SK-N-MC (cell line): ENCODE results near the gene NLGN1.

ENCODE experiments used
- DNase-seq: peaks from one replicate; pipeline ENCODE4 v3.0.0-alpha.2; 2011; ENCODE audit warnings: low read depth, low spot score
- H3K27ac ChIP-seq: fragments of 200-600 bp; sonication (generic); 2 replicates; pipeline ENCODE4 v1.5.1; 2016; ENCODE audit warnings: mixed run types
- H3K36me3 ChIP-seq: fragments of 200-600 bp; sonication (generic); 2 replicates; pipeline ENCODE4 v1.6.1; 2017; ENCODE audit warnings: antibody characterized with exemption, low read length, mixed read lengths; ENCODE audit not compliant: insufficient read depth
- H3K4me3 ChIP-seq: fragments of 200-600 bp; sonication (generic); 2 replicates; pipeline ENCODE4 v1.5.1; 2016
- H3K9ac ChIP-seq: fragments of 200-600 bp; sonication (generic); 2 replicates; pipeline ENCODE4 v1.8.0; 2017; ENCODE audit warnings: mixed run types, mixed read lengths; ENCODE audit not compliant: insufficient read length
- H3K9me3 ChIP-seq: fragments of 200-600 bp; sonication (generic); 2 replicates; pipeline ENCODE4 v1.6.1; 2017; ENCODE audit warnings: low read depth, mild to moderate bottlenecking, antibody characterized with exemption, low read length, moderate library complexity, mixed read lengths
- EZH2 ChIP-seq: fragments of 200-600 bp; sonication (generic); IDR thresholded peaks from one replicate; pipeline ENCODE4 v1.6.1; 2017; ENCODE audit warnings: antibody characterized with exemption
- FOXP2 ChIP-seq: optimal IDR thresholded peaks from 2 replicates; pipeline ENCODE3; 2011; ENCODE audit warnings: mild to moderate bottlenecking, moderate library complexity; ENCODE audit not compliant: insufficient read depth; ENCODE audit errors: extremely low read length, control extremely low read depth
- POLR2AphosphoS5 ChIP-seq: IDR thresholded peaks from 2 replicates; pipeline ENCODE4 v1.6.1; 2012; ENCODE audit warnings: mild to moderate bottlenecking, low read depth, low read length, borderline replicate concordance

NLGN1 gene

GRCh38 chr3:173750095-173750494 lies 352.6 kb downstream of the NLGN1 start:
- DNase-seq, result no peak
- Histone ChIP-seq H3K27ac (peak overlapping the region; percentile 2; the same call in 1 of the 2 replicates), H3K9ac (no peak overlapping the region), H3K9me3 (no peaks in the 10 kb centered on the region), H3K36me3 (no peaks in the 10 kb centered on the region), H3K4me3 (no peak overlapping the region)
- TF ChIP-seq EZH2 (no peak), FOXP2 (no peak), POLR2AphosphoS5 (no peak)

- Histone ChIP-seq H3K9me3 (no peaks in the 10 kb centered on the region), H3K9ac (no peak overlapping the region), H3K36me3 (no peaks in the 10 kb centered on the region), H3K27ac (peak overlapping the region; percentile 2; the same call in 1 of the 2 replicates), H3K4me3 (no peak overlapping the region)
- DNase-seq, result no peak
- TF ChIP-seq POLR2AphosphoS5 (no peak), EZH2 (no peak), FOXP2 (no peak)
Observed at GRCh38 chr3:173750591-173750990, 353.0 kb downstream of the NLGN1 start.

GRCh38 chr3:173753593-173753992 lies 356.0 kb downstream of the NLGN1 start:
- Histone ChIP-seq H3K36me3 (no peaks in the 10 kb centered on the region; the same call in 1 of the 2 replicates), H3K9me3 (no peaks in the 10 kb centered on the region), H3K27ac (no peak overlapping the region), H3K9ac (no peak overlapping the region), H3K4me3 (no peak overlapping the region)
- no peak for TF ChIP-seq POLR2AphosphoS5
- no peak for TF ChIP-seq EZH2
- no peak for TF ChIP-seq FOXP2
- no peak for DNase-seq

- Histone ChIP-seq H3K9me3 (no peaks in the 10 kb centered on the region), H3K4me3 (no peak overlapping the region), H3K36me3 (no peaks in the 10 kb centered on the region; the same call in 1 of the 2 replicates), H3K9ac (no peak overlapping the region), H3K27ac (no peak overlapping the region)
- no peak for TF ChIP-seq POLR2AphosphoS5
- DNase-seq, result no peak
Observed at GRCh38 chr3:173755161-173755560, 357.6 kb downstream of the NLGN1 start.

GRCh38 chr3:173761161-173761560 lies 363.6 kb downstream of the NLGN1 start:
- H3K4me3 ChIP-seq, result peak overlapping the region; percentile 12; the same call in 1 of the 2 replicates
- DNase-seq, result no peak
- TF ChIP-seq EZH2, result no peak
- TF ChIP-seq POLR2AphosphoS5, result no peak
- TF ChIP-seq FOXP2, result no peak

GRCh38 chr3:173762501-173762900 lies 365.0 kb downstream of the NLGN1 start:
- DNase-seq, result no peak
- Histone ChIP-seq H3K9me3 (no peaks in the 10 kb centered on the region), H3K9ac (no peak overlapping the region), H3K27ac (no peak overlapping the region), H3K4me3 (no peak overlapping the region), H3K36me3 (no peaks in the 10 kb centered on the region)
- TF ChIP-seq FOXP2 (no peak), EZH2 (no peak), POLR2AphosphoS5 (no peak)

More at GRCh38 chr3:173761161-173761560, 363.6 kb downstream of the NLGN1 start:
- peak overlapping the region; percentile 19 for H3K27ac ChIP-seq
- H3K36me3 ChIP-seq, result no peaks in the 10 kb centered on the region; the same call in 1 of the 2 replicates
- H3K9me3 ChIP-seq, result no peaks in the 10 kb centered on the region
- no peak overlapping the region for H3K9ac ChIP-seq

GRCh38 chr3:173770011-173770410 lies 372.5 kb downstream of the NLGN1 start:
- H3K9me3 ChIP-seq, result no peaks in the 10 kb centered on the region
- H3K36me3 ChIP-seq, result no peaks in the 10 kb centered on the region
- no peak overlapping the region for H3K4me3 ChIP-seq
- no peak overlapping the region for H3K27ac ChIP-seq
- no peak overlapping the region for H3K9ac ChIP-seq
- no peak for DNase-seq
- no peak for TF ChIP-seq FOXP2
- no peak for TF ChIP-seq EZH2
- TF ChIP-seq POLR2AphosphoS5, result no peak

- Histone ChIP-seq H3K9me3 (no peaks in the 10 kb centered on the region), H3K27ac (no peak overlapping the region), H3K4me3 (no peak overlapping the region), H3K36me3 (no peaks in the 10 kb centered on the region), H3K9ac (no peak overlapping the region)
- TF ChIP-seq EZH2, result no peak
- TF ChIP-seq POLR2AphosphoS5, result no peak
- no peak for TF ChIP-seq FOXP2
- no peak for DNase-seq
Observed at GRCh38 chr3:173770796-173771573, 373.4 kb downstream of the NLGN1 start.
